Endothelial cell of umbilical vein (primary cell): Measurements from ENCODE around the gene FYCO1. TPM values are rescaled to one million over a fixed set of nuclear protein-coding genes. Genes with fewer than 3 reads are reported as not detected.

ENCODE experiments used
- BruUV-seq: library from RNA; stranded (reverse); fragments of 400-500 nt; replicated peaks from 2 replicates; lab custom pipeline; 2021; lab: Mats Ljungman, UMichigan
- CTCF ChIA-PET: fragments of 300-600, 350-600 bp; sonication (Branson Sonifier 250); formaldehyde crosslinking; loops from one replicate; lab custom pipeline; 2021; ENCODE audit warnings: antibody characterized with exemption, inconsistent platforms; lab: Charles Lee
- POLR2A ChIA-PET: fragments of 300-600, 350-600 bp; sonication (Branson Sonifier 250); formaldehyde crosslinking; loops from one replicate; lab custom pipeline; 2021; ENCODE audit warnings: antibody characterized with exemption, inconsistent platforms; lab: Charles Lee
- DNase-seq: peaks from one replicate; pipeline ENCODE4 v3.0.0-alpha.2; 2011; ENCODE audit warnings: low read depth, low spot score
- FAIRE-seq: peaks from 2 replicates; lab custom pipeline; 2011; peaks lifted over from hg19 to GRCh38; lab: Jason Lieb, UNC
- H2AFZ ChIP-seq: 2 replicates; pipeline ENCODE4 v1.6.0; 2012; ENCODE audit warnings: low read depth, low read length, control low read depth, inconsistent platforms
- H3K27ac ChIP-seq: 2 replicates; pipeline ENCODE4 v1.5.1; 2011; ENCODE audit warnings: low read depth, mild to moderate bottlenecking, control low read depth, low read length, moderate library complexity; ENCODE audit not compliant: insufficient read depth
- H3K27me3 ChIP-seq, 2 experiments: 2 replicates each; pipeline versions ENCODE4 v1.6.0 to v1.6.1; 2011; ENCODE audit warnings: low read length in 2 of 2, mixed read lengths in 1 of 2; ENCODE audit not compliant: control insufficient read depth in 2 of 2, insufficient read depth in 2 of 2
- H3K36me3 ChIP-seq, 2 experiments: 2 replicates in 1 of 2; 3 replicates in 1 of 2; pipeline ENCODE4 v1.5.1; 2011; ENCODE audit warnings: low read length in 2 of 2, mild to moderate bottlenecking in 1 of 2, moderate library complexity in 1 of 2; ENCODE audit not compliant: control insufficient read depth in 2 of 2, insufficient read depth in 2 of 2; ENCODE audit errors: extremely low read depth in 1 of 2
- H3K4me1 ChIP-seq: 3 replicates; pipeline ENCODE4 v1.5.1; 2011; ENCODE audit warnings: mild to moderate bottlenecking, low read length; ENCODE audit not compliant: control insufficient read depth, insufficient read depth; ENCODE audit errors: extremely low read depth
- H3K4me2 ChIP-seq: 2 replicates; pipeline ENCODE4 v1.6.1; 2011; ENCODE audit warnings: low read length, control low read depth, mixed read lengths; ENCODE audit not compliant: insufficient read depth
- H3K4me3 ChIP-seq, 3 experiments: fragments of 200-600 bp in 1 of 3; sonication (generic), shearing (Covaris generic) in 1 of 3; replicated peaks in 1 of 3; 2 replicates each; pipeline ENCODE4 v1.5.1; 2011 to 2016; ENCODE audit warnings: control low read depth in 3 of 3, low read length in 3 of 3, mild to moderate bottlenecking in 2 of 3, inconsistent platforms in 1 of 3, low read depth in 1 of 3, moderate library complexity in 1 of 3; ENCODE audit not compliant: insufficient read depth in 1 of 3
- H3K79me2 ChIP-seq: 2 replicates; pipeline ENCODE4 v1.6.0; 2012; ENCODE audit warnings: low read length, inconsistent platforms; ENCODE audit not compliant: control insufficient read depth, insufficient read depth
- H3K9ac ChIP-seq: replicated peaks from 2 replicates; pipeline ENCODE3; 2011; ENCODE audit warnings: low read length, control low read depth; ENCODE audit not compliant: insufficient read depth; ENCODE audit errors: extremely low read depth
- H3K9me1 ChIP-seq: replicated peaks from 3 replicates; pipeline ENCODE4 v1.6.0; 2011; ENCODE audit warnings: mild to moderate bottlenecking, low read length; ENCODE audit not compliant: control insufficient read depth, insufficient read depth; ENCODE audit errors: extremely low read depth
- H3K9me3 ChIP-seq: replicated peaks from 2 replicates; pipeline ENCODE4 v1.5.1; 2012; ENCODE audit warnings: low read length, inconsistent platforms; ENCODE audit not compliant: control insufficient read depth, insufficient read depth
- H4K20me1 ChIP-seq: replicated peaks from 2 replicates; pipeline ENCODE3; 2011; ENCODE audit warnings: mild to moderate bottlenecking, low read length; ENCODE audit not compliant: control insufficient read depth, insufficient read depth; ENCODE audit errors: extremely low read depth
- EZH2 ChIP-seq: IDR thresholded peaks from 2 replicates; pipeline ENCODE4 v1.6.1; 2012; ENCODE audit warnings: borderline replicate concordance, low read depth, mild to moderate bottlenecking, moderate library complexity, low read length, inconsistent platforms; ENCODE audit not compliant: severe bottlenecking
- FOS ChIP-seq: IDR thresholded peaks from 2 replicates; pipeline ENCODE4 v1.6.1; 2011; ENCODE audit warnings: mild to moderate bottlenecking, low read length, moderate library complexity, borderline replicate concordance; ENCODE audit not compliant: insufficient read depth
- GATA2 ChIP-seq: IDR thresholded peaks from 2 replicates; pipeline ENCODE4 v1.7.0; 2011; ENCODE audit warnings: low read depth, mild to moderate bottlenecking, moderate library complexity, mixed read lengths, low read length; ENCODE audit not compliant: insufficient read length, insufficient read depth
- JUN ChIP-seq: IDR thresholded peaks from 2 replicates; pipeline ENCODE4 v1.6.1; 2011; ENCODE audit warnings: borderline replicate concordance, low read depth; ENCODE audit not compliant: insufficient read length, insufficient read depth
- MYC ChIP-seq: IDR thresholded peaks from one replicate; pipeline ENCODE4 v1.6.1; 2011; ENCODE audit warnings: mild to moderate bottlenecking, low read depth, low read length
- POLR2A ChIP-seq: IDR thresholded peaks from 2 replicates; pipeline ENCODE4 v1.6.1; 2012; ENCODE audit warnings: low read depth, mild to moderate bottlenecking, control low read depth, low read length
- POLR2AphosphoS5 ChIP-seq: IDR thresholded peaks from 2 replicates; pipeline ENCODE4 v1.6.1; 2012; ENCODE audit warnings: low read depth, mild to moderate bottlenecking, control low read depth, low read length, moderate library complexity; ENCODE audit not compliant: insufficient read depth
- dilution Hi-C: fragments of 300-500 bp; cut with MboI; formaldehyde crosslinking; loops from one replicate; pipeline ENCODE4 v1.15.0; 2019; ENCODE audit warnings: low sequenced_read_pairs; ENCODE audit not compliant: extremely low pct_ligation_motif_present
- intact Hi-C: fragments of 100-400 bp; cut with micrococcal nuclease; formaldehyde crosslinking; loops from one replicate; pipeline ENCODE4 v1.10.0; 2022
- polyA plus RNA-seq, 4 experiments: library from polyadenylated mRNA; depleted of rRNA in 3 of 4; stranded (reverse) in 3 of 4; unstranded in 1 of 4; fragments of >200 nt; gene quantifications; 2 replicates each; pipeline versions ENCODE4 v1.2.1 to v1.2.3, GENCODE V29; 2011 to 2012; ENCODE audit warnings: missing spikeins in 1 of 4
- total RNA-seq: library from RNA; stranded (reverse); gene quantifications from 2 replicates; pipeline ENCODE4 v1.2.3, GENCODE V29; 2021
- TF ChIP-seq, protein P1 (sequence below): IDR thresholded peaks from 2 replicates; pipeline ENCODE4 v1.6.1; 2011; ENCODE audit not compliant: insufficient read depth, insufficient read length
- TF ChIP-seq, protein P2 (sequence below), 2 donors: IDR thresholded peaks; 1 replicate in 1 of 2; 2 replicates in 1 of 2; pipeline ENCODE4 v1.5.1; 2011; ENCODE audit warnings: low read length in 2 of 2, mild to moderate bottlenecking in 2 of 2, moderate library complexity in 2 of 2, control low read depth in 1 of 2, inconsistent platforms in 1 of 2, low read depth in 1 of 2; ENCODE audit not compliant: insufficient read depth in 1 of 2; ENCODE audit errors: extremely low read depth in 1 of 2

Gene FYCO1
- total and polyA plus RNA-seq, 2 donors (not counting 3 experiments of a cell fraction or from before 2014, with no cell fraction given): 13.9 to 20.8 TPM

DNA sequence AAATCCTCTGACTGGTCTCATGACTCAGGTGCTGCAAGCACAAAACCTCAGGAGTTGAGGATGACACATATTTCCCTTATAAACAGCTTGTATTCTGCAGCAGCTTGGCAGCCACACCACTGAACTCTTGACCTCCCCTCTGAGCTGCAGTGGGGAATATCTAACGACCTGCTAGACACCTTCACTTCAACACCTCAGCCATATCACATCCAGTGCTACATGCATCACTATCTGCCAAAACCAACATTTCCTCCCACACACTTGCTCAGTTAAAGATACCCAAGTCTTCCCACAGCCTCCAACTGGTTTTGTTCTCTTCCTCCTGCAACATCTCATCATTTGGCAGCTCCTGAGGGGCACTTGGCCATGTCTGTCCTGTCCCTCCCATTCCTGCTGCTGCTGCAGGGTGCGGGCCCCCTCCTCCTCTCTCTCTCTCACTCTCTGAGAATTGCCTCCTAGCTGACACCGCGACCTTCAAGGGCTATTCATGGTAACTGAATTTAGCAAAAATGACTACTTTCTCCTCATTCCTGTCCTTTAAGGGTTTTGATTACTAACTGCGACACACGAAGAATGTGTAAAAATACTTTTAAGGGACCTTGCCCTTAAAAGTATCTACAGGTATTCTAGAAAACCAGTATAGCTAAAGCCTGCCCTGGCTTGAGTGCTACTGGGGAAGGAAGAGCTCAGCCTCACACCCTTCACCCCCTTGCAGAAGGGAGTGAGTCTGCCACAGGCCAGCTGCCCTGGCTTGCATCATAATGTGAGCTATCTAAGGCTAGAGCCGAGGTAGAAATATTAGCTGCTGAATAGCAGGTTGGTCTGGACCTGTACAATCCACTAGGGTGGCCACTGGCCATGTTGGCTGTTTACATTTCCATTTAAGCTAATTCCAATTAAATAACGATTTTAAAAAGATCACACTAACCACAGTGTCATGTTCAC, 114.3 kb downstream of the FYCO1 start:
- Histone ChIP-seq H3K4me2 (no peak overlapping the region), H3K27me3 (peaks cover 4 to 15% of the 10 kb centered on the region in 2 experiments), H3K27ac (no peak overlapping the region), H3K9ac (no peak overlapping the region), H3K4me3 (no peak overlapping the region), H3K79me2 (no peaks in the 10 kb centered on the region), H3K9me1 (no peaks in the 10 kb centered on the region), H3K9me3 (no peaks in the 10 kb centered on the region), H3K36me3 (no peaks in the 10 kb centered on the region), H3K4me1 (no peaks in the 10 kb centered on the region), H2AFZ (no peak overlapping the region), H4K20me1 (no peaks in the 10 kb centered on the region)
- no peak for FAIRE-seq
- ChIA-PET CTCF (interaction anchor here (0.7 kb wide), 1 partner anchor 370 kb away, joined by 4 read pairs; no protein-coding TSS in a partner anchor), POLR2A (no interaction called here)
- TF ChIP-seq JUN: no peak
- no peak for TF ChIP-seq FOS
- DNase-seq: no peak
- dilution Hi-C loops (no loop called here), intact Hi-C loops (no loop called here)
- no TSS peak for BruUV-seq

DNA sequence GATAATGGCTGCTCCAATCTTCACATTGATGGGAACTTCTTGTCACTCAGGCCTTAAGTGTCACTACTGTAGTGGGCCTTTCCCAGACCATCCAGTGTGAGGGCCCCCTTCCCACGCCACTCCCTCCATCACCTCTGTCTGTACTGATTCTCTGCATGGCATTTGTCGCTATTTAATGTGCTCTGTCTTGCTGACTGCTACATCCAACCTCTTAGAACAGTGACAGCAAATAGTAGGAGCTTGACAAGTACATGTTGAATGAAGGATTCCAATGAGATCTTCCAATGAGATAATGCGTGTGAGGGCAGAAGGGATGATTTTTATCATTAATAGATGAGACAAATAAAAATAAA, 114.9 kb downstream of the FYCO1 start:
- H3K9me1 ChIP-seq: no peaks in the 10 kb centered on the region
- ChIA-PET POLR2A (no interaction called here), CTCF (no interaction called here)
- H3K36me3 ChIP-seq: no peaks in the 10 kb centered on the region
- H3K4me3 ChIP-seq: no peak overlapping the region
- H4K20me1 ChIP-seq: no peaks in the 10 kb centered on the region
- DNase-seq: no peak
- H3K27me3 ChIP-seq: peaks cover 4 to 15% of the 10 kb centered on the region in 2 experiments
- no peak overlapping the region for H3K9ac ChIP-seq
- no peak overlapping the region for H2AFZ ChIP-seq
- intact Hi-C loops: no loop called here
- BruUV-seq: no TSS peak
- no peaks in the 10 kb centered on the region for H3K9me3 ChIP-seq
- H3K79me2 ChIP-seq: no peaks in the 10 kb centered on the region
- TF ChIP-seq MYC (no peak), GATA2 (no peak), EZH2 (no peak), POLR2AphosphoS5 (no peak), FOS (no peak), JUN (no peak), POLR2A (no peak)
- TF ChIP-seq, protein P1, sequence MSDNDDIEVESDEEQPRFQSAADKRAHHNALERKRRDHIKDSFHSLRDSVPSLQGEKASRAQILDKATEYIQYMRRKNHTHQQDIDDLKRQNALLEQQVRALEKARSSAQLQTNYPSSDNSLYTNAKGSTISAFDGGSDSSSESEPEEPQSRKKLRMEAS: no peak
- TF ChIP-seq, protein P2, sequence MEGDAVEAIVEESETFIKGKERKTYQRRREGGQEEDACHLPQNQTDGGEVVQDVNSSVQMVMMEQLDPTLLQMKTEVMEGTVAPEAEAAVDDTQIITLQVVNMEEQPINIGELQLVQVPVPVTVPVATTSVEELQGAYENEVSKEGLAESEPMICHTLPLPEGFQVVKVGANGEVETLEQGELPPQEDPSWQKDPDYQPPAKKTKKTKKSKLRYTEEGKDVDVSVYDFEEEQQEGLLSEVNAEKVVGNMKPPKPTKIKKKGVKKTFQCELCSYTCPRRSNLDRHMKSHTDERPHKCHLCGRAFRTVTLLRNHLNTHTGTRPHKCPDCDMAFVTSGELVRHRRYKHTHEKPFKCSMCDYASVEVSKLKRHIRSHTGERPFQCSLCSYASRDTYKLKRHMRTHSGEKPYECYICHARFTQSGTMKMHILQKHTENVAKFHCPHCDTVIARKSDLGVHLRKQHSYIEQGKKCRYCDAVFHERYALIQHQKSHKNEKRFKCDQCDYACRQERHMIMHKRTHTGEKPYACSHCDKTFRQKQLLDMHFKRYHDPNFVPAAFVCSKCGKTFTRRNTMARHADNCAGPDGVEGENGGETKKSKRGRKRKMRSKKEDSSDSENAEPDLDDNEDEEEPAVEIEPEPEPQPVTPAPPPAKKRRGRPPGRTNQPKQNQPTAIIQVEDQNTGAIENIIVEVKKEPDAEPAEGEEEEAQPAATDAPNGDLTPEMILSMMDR (IDR thresholded peaks at IDR 0.05; ENCODE audit: extremely low read depth in 1 of 2, insufficient read depth in 1 of 2, low read depth in 1 of 2, low read length in 2 of 2): no peak
- no peaks in the 10 kb centered on the region for H3K4me1 ChIP-seq
- no peak overlapping the region for H3K4me2 ChIP-seq
- FAIRE-seq: no peak
- dilution Hi-C loops: no loop called here
- H3K27ac ChIP-seq: no peak overlapping the region
